ENCODE data around the gene OSBPL10. TPM values are rescaled to one million over a fixed set of nuclear protein-coding genes. Genes with fewer than 3 reads are reported as not detected.

Gene OSBPL10
- polyA plus RNA-seq, 2 of the 4 experiments (the other 2 are of a cell fraction): 9.2 to 17.0 TPM

DNA sequence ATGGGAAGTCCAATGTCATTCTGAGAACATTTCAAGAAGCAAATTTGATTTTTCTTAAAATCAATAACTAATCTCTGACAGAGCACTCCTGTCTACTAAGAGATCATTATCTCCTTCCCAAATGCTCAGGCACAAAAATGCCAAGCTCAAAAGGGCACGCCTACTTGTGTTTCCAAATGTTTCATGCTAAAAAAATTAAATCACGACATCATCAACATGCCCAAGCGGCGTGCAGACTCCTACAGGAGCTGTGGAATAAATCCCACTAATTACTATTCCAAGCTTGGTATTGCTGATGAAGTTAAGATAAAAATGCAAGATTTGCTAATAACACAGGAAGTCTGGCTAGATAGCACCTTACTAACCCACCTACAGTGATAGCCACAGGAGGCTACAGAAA lies 140.8 kb downstream of the OSBPL10 start (continued):
- TF ChIP-seq ZSCAN20 (CRISPR knock-in tag; IDR thresholded peaks at IDR 0.05): no peak
- no peak for TF ChIP-seq REST (IDR thresholded peaks at IDR 0.05)

GRCh38 chr3:31839144-31839917 lies 141.7 kb downstream of the OSBPL10 start:
- POLR2A ChIA-PET: no interaction called here
- CTCF ChIA-PET: no interaction called here
- TF ChIP-seq NFE2L2 (conservative IDR thresholded peaks at IDR 0.05; ENCODE audit: low read length): no peak
- no peak for TF ChIP-seq ELK1 (IDR thresholded peaks at IDR 0.05; ENCODE audit: low read depth, low read length)
- TF ChIP-seq BHLHE40 (IDR thresholded peaks at IDR 0.05; ENCODE audit: low read depth, low read length): no peak
- no peak for TF ChIP-seq RARB (CRISPR knock-in tag; IDR thresholded peaks at IDR 0.05)
- TF ChIP-seq, protein P1, sequence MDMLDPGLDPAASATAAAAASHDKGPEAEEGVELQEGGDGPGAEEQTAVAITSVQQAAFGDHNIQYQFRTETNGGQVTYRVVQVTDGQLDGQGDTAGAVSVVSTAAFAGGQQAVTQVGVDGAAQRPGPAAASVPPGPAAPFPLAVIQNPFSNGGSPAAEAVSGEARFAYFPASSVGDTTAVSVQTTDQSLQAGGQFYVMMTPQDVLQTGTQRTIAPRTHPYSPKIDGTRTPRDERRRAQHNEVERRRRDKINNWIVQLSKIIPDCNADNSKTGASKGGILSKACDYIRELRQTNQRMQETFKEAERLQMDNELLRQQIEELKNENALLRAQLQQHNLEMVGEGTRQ (IDR thresholded peaks at IDR 0.05): no peak
- no peak for TF ChIP-seq ZSCAN20 (CRISPR knock-in tag; IDR thresholded peaks at IDR 0.05)
- TF ChIP-seq MAFK (IDR thresholded peaks at IDR 0.05; ENCODE audit: partially characterized antibody): no peak
- TF ChIP-seq, protein P2, sequence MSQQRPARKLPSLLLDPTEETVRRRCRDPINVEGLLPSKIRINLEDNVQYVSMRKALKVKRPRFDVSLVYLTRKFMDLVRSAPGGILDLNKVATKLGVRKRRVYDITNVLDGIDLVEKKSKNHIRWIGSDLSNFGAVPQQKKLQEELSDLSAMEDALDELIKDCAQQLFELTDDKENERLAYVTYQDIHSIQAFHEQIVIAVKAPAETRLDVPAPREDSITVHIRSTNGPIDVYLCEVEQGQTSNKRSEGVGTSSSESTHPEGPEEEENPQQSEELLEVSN (IDR thresholded peaks at IDR 0.05; ENCODE audit: borderline replicate concordance, low read depth): no peak
- TF ChIP-seq NPAS2 (CRISPR knock-in tag; IDR thresholded peaks at IDR 0.05; ENCODE audit: borderline replicate concordance): no peak
- no peak for TF ChIP-seq POLR2AphosphoS2 (conservative IDR thresholded peaks at IDR 0.05; ENCODE audit: low read length)
- TF ChIP-seq PBX3 (IDR thresholded peaks at IDR 0.05): no peak
- no peak for TF ChIP-seq SMC3 (IDR thresholded peaks at IDR 0.05)
- no peak for TF ChIP-seq EHF (CRISPR knock-in tag; IDR thresholded peaks at IDR 0.05)
- TF ChIP-seq JUN (IDR thresholded peaks at IDR 0.05): no peak
- no peak for TF ChIP-seq RFX5 (IDR thresholded peaks at IDR 0.05)
- no peak for TF ChIP-seq RCOR1 (IDR thresholded peaks at IDR 0.05; ENCODE audit: low read depth, low read length)
- no peak for TF ChIP-seq FOSL2 (IDR thresholded peaks at IDR 0.05)
- TF ChIP-seq FOSL2 (CRISPR knock-in tag; IDR thresholded peaks at IDR 0.05): no peak
- TF ChIP-seq KDM5A (IDR thresholded peaks at IDR 0.05): no peak
- TF ChIP-seq TP53 (CRISPR knock-in tag; IDR thresholded peaks at IDR 0.05): no peak
- no peak for TF ChIP-seq KDM1A (IDR thresholded peaks at IDR 0.05; ENCODE audit: low read depth)
- FAIRE-seq: no peak
- 50% methylated on average over 2 of the region's 2 CpGs for WGBS (ENCODE audit: missing lambda C conversion rate)
- Histone ChIP-seq H3K4me3 (no peak overlapping the region), H3K9me3 (no peaks in the 10 kb centered on the region), H3K4me2 (peak overlapping the region; percentile 44), H3K27ac (peak overlapping the region in 1 of 2 experiments; percentile 12; a peak in 1 of 6 replicates), H3K4me1 (peaks cover 10% of the 10 kb centered on the region)
- no peak for DNase-seq (ENCODE audit: low read depth in 1 of 2, low spot score in 1 of 2)
- ATAC-seq: peak in 1 of 2 experiments; percentile 25; a peak in 1 of 6 replicates

Data from A549 (cell line).